Activated naive CD8-positive, alpha-beta T cell treated with anti-CD3 and anti-CD28 coated beads for 36 hours (primary cell): ENCODE measurements around the gene LCOR. TPM values are rescaled to one million over a fixed set of nuclear protein-coding genes. Genes with fewer than 3 reads are reported as not detected.
"Not testable (repeated sequence)": the region's sequence is repeated elsewhere in the genome, so short reads cannot be mapped to it uniquely, and the experiment has no call there.

Experiments
- DNase-seq: peaks from one replicate; pipeline ENCODE4 v3.0.0; 2021
- H3K27ac Mint-ChIP-seq: one replicate; pipeline ENCODE4 v1.8.0; 2022; ENCODE audit warnings: mild to moderate bottlenecking, moderate library complexity, mixed read lengths
- H3K27me3 Mint-ChIP-seq: one replicate; pipeline ENCODE4 v1.8.0; 2022; ENCODE audit warnings: mild to moderate bottlenecking, mixed read lengths
- H3K36me3 Mint-ChIP-seq: one replicate; pipeline ENCODE4 v1.8.0; 2021; ENCODE audit warnings: mild to moderate bottlenecking, mixed read lengths
- H3K4me1 Mint-ChIP-seq: one replicate; pipeline ENCODE4 v1.8.0; 2021; ENCODE audit warnings: mixed read lengths
- H3K4me3 Mint-ChIP-seq: one replicate; pipeline ENCODE4 v1.8.0; 2022; ENCODE audit warnings: mild to moderate bottlenecking, moderate library complexity, mixed read lengths
- H3K9me3 Mint-ChIP-seq: one replicate; pipeline ENCODE4 v1.8.0; 2022; ENCODE audit warnings: mixed read lengths
- total RNA-seq, 2 experiments: library from RNA; stranded (reverse); gene quantifications; one replicate each; pipeline ENCODE4 v1.2.3, GENCODE V29; 2021

LCOR gene
- total RNA-seq, 2 experiments from 2014 or later: 25.9 to 27.6 TPM

GRCh38 chr10:97024168-97025073 lies 192.3 kb downstream of the LCOR start:
- Mint-ChIP-seq H3K36me3 (no peaks in the 10 kb centered on the region), H3K4me1 (no peaks in the 10 kb centered on the region), H3K27ac (no peak overlapping the region), H3K9me3 (no peaks in the 10 kb centered on the region), H3K27me3 (no peaks in the 10 kb centered on the region), H3K4me3 (no peak overlapping the region)
- DNase-seq: no peak

- DNase-seq: peak; percentile 40
- no peak overlapping the region for H3K4me3 Mint-ChIP-seq
- H3K27ac Mint-ChIP-seq: no peak overlapping the region
- H3K9me3 Mint-ChIP-seq: no peaks in the 10 kb centered on the region
- H3K4me1 Mint-ChIP-seq: no peaks in the 10 kb centered on the region
- no peaks in the 10 kb centered on the region for H3K27me3 Mint-ChIP-seq
- H3K36me3 Mint-ChIP-seq: no peaks in the 10 kb centered on the region
Measured at GRCh38 chr10:97025613-97026242, 193.6 kb downstream of the LCOR start.

GRCh38 chr10:97028126-97028831 lies 196.2 kb downstream of the LCOR start:
- Mint-ChIP-seq H3K4me1 (no peaks in the 10 kb centered on the region), H3K4me3 (no peak overlapping the region), H3K27me3 (no peaks in the 10 kb centered on the region), H3K9me3 (no peaks in the 10 kb centered on the region), H3K27ac (no peak overlapping the region), H3K36me3 (no peaks in the 10 kb centered on the region)
- no peak for DNase-seq

GRCh38 chr10:97028832-97029178 lies 196.7 kb downstream of the LCOR start:
- H3K27me3 Mint-ChIP-seq: no peaks in the 10 kb centered on the region
- H3K4me1 Mint-ChIP-seq: no peaks in the 10 kb centered on the region
- no peaks in the 10 kb centered on the region for H3K9me3 Mint-ChIP-seq
- no peak overlapping the region for H3K27ac Mint-ChIP-seq
- H3K36me3 Mint-ChIP-seq: no peaks in the 10 kb centered on the region
- H3K4me3 Mint-ChIP-seq: no peak overlapping the region
- no peak for DNase-seq

GRCh38 chr10:97029271-97029670 lies 197.2 kb downstream of the LCOR start:
- Mint-ChIP-seq H3K36me3 (no peaks in the 10 kb centered on the region), H3K9me3 (no peaks in the 10 kb centered on the region), H3K27ac (no peak overlapping the region), H3K4me1 (no peaks in the 10 kb centered on the region), H3K27me3 (no peaks in the 10 kb centered on the region), H3K4me3 (no peak overlapping the region)
- no peak for DNase-seq

GRCh38 chr10:97030894-97031293 lies 198.8 kb downstream of the LCOR start:
- Mint-ChIP-seq H3K4me1 (no peaks in the 10 kb centered on the region), H3K4me3 (no peak overlapping the region), H3K27me3 (peaks cover 2% of the 10 kb centered on the region), H3K36me3 (no peaks in the 10 kb centered on the region), H3K27ac (no peak overlapping the region), H3K9me3 (no peaks in the 10 kb centered on the region)
- no peak for DNase-seq

- no peak overlapping the region for H3K27ac Mint-ChIP-seq
- no peaks in the 10 kb centered on the region for H3K4me1 Mint-ChIP-seq
- H3K4me3 Mint-ChIP-seq: no peak overlapping the region
- DNase-seq: no peak
- no peaks in the 10 kb centered on the region for H3K36me3 Mint-ChIP-seq
- H3K9me3 Mint-ChIP-seq: no peaks in the 10 kb centered on the region
- H3K27me3 Mint-ChIP-seq: peaks cover 6% of the 10 kb centered on the region
Measured at GRCh38 chr10:97031459-97031858, 199.4 kb downstream of the LCOR start.

GRCh38 chr10:97032624-97033023 lies 200.5 kb downstream of the LCOR start:
- no peaks in the 10 kb centered on the region for H3K36me3 Mint-ChIP-seq
- no peak overlapping the region for H3K4me3 Mint-ChIP-seq
- no peaks in the 10 kb centered on the region for H3K9me3 Mint-ChIP-seq

GRCh38 chr10:97033841-97034240 lies 201.7 kb downstream of the LCOR start:
- H3K4me1 Mint-ChIP-seq: peaks cover 11% of the 10 kb centered on the region
- H3K36me3 Mint-ChIP-seq, DNase-seq, H3K9me3 Mint-ChIP-seq, H3K27me3 Mint-ChIP-seq, H3K4me3 Mint-ChIP-seq, H3K27ac Mint-ChIP-seq: not testable (repeated sequence)

More at GRCh38 chr10:97032624-97033023, 200.5 kb downstream of the LCOR start:
- DNase-seq: no peak
- Mint-ChIP-seq H3K27me3 (peaks cover 6% of the 10 kb centered on the region), H3K27ac (no peak overlapping the region), H3K4me1 (peaks cover 5% of the 10 kb centered on the region)

GRCh38 chr10:97034301-97034700 lies 202.2 kb downstream of the LCOR start:
- Mint-ChIP-seq H3K27ac (no peak overlapping the region), H3K4me3 (no peak overlapping the region), H3K27me3 (peaks cover 6% of the 10 kb centered on the region), H3K4me1 (peaks cover 11% of the 10 kb centered on the region), H3K36me3 (no peaks in the 10 kb centered on the region), H3K9me3 (no peaks in the 10 kb centered on the region)
- no peak for DNase-seq

GRCh38 chr10:97034958-97035769 lies 203.1 kb downstream of the LCOR start:
- Mint-ChIP-seq H3K27me3 (peaks cover 6% of the 10 kb centered on the region), H3K9me3 (no peaks in the 10 kb centered on the region), H3K4me1 (peaks cover 11% of the 10 kb centered on the region), H3K27ac (no peak overlapping the region), H3K36me3 (no peaks in the 10 kb centered on the region), H3K4me3 (no peak overlapping the region)
- DNase-seq: no peak

GRCh38 chr10:97037365-97038361 lies 205.6 kb downstream of the LCOR start:
- H3K9me3 Mint-ChIP-seq: no peaks in the 10 kb centered on the region
- DNase-seq: peak; percentile 73
- no peak overlapping the region for H3K27ac Mint-ChIP-seq
- H3K36me3 Mint-ChIP-seq: no peaks in the 10 kb centered on the region
- peaks cover 11% of the 10 kb centered on the region for H3K4me1 Mint-ChIP-seq
- peaks cover 6% of the 10 kb centered on the region for H3K27me3 Mint-ChIP-seq
- H3K4me3 Mint-ChIP-seq: peak overlapping the region; percentile 49

GRCh38 chr10:97038688-97039087 lies 206.6 kb downstream of the LCOR start:
- H3K36me3 Mint-ChIP-seq: no peaks in the 10 kb centered on the region
- peaks cover 11% of the 10 kb centered on the region for H3K4me1 Mint-ChIP-seq
- H3K27me3 Mint-ChIP-seq: peaks cover 6% of the 10 kb centered on the region
- DNase-seq: no peak
- H3K4me3 Mint-ChIP-seq: no peak overlapping the region
- H3K9me3 Mint-ChIP-seq: no peaks in the 10 kb centered on the region
- no peak overlapping the region for H3K27ac Mint-ChIP-seq
